OCI-LY1 (cell line): ENCODE data around the gene KIFC3.

Experiments used
- EZH2 ChIP-seq: fragments of 200-600 bp; sonication (generic), shearing (Covaris generic); IDR thresholded peaks from 2 replicates; pipeline ENCODE4 v1.8.0; 2017; ENCODE audit warnings: borderline replicate concordance, mixed run types, mild to moderate bottlenecking, antibody characterized with exemption, low read length, moderate library complexity, mixed read lengths
- TF ChIP-seq, protein P1 (sequence below): fragments of 200-600 bp; sonication (generic), shearing (Covaris generic); IDR thresholded peaks from 2 replicates; pipeline ENCODE4 v1.5.1; 2017; ENCODE audit warnings: mild to moderate bottlenecking, antibody characterized with exemption, low read length, moderate library complexity, mixed read lengths

DNA sequence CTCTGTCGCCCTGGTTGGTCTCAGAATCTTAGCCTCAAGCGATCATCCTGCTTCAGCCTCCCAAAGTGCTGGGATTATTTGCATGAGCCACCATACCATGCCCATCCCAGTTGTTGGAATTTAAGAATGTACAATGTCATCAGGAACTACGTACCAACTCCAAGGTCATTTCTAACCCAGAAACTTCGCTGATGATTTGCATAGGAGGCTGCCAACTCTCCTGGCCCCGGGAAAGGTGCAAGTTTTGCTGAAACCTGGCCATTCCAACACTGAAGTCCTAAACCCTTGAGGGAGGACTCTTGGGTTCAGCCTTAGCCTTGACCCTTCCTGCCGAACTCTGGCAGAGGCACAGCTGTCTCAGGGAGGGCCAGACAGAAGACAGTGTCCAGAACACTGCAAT, 2.9 kb upstream of the KIFC3 start:
- TF ChIP-seq, protein P1, sequence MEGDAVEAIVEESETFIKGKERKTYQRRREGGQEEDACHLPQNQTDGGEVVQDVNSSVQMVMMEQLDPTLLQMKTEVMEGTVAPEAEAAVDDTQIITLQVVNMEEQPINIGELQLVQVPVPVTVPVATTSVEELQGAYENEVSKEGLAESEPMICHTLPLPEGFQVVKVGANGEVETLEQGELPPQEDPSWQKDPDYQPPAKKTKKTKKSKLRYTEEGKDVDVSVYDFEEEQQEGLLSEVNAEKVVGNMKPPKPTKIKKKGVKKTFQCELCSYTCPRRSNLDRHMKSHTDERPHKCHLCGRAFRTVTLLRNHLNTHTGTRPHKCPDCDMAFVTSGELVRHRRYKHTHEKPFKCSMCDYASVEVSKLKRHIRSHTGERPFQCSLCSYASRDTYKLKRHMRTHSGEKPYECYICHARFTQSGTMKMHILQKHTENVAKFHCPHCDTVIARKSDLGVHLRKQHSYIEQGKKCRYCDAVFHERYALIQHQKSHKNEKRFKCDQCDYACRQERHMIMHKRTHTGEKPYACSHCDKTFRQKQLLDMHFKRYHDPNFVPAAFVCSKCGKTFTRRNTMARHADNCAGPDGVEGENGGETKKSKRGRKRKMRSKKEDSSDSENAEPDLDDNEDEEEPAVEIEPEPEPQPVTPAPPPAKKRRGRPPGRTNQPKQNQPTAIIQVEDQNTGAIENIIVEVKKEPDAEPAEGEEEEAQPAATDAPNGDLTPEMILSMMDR = no peak
- TF ChIP-seq EZH2 = no peak
